IPS-18a (cell line): ENCODE measurements around the gene ADAM19.

Experiments
- H3K27ac ChIP-seq: one replicate; pipeline ENCODE4 v1.5.1; 2013; ENCODE audit warnings: low read length
- H3K27me3 ChIP-seq: one replicate; pipeline ENCODE4 v1.6.1; 2013; ENCODE audit warnings: mild to moderate bottlenecking, low read length; ENCODE audit not compliant: control insufficient read depth, insufficient read depth
- H3K36me3 ChIP-seq: one replicate; pipeline ENCODE4 v1.6.1; 2013; ENCODE audit warnings: low read depth, low read length; ENCODE audit not compliant: control insufficient read depth
- H3K4me1 ChIP-seq: one replicate; pipeline ENCODE4 v1.6.1; 2013; ENCODE audit warnings: low read depth, low read length; ENCODE audit not compliant: control insufficient read depth
- H3K4me3 ChIP-seq: one replicate; pipeline ENCODE4 v1.5.1; 2013; ENCODE audit warnings: low read length
- H3K9ac ChIP-seq: one replicate; pipeline ENCODE4 v1.6.1; 2013; ENCODE audit warnings: mild to moderate bottlenecking, low read length, moderate library complexity
- H3K9me3 ChIP-seq: one replicate; pipeline ENCODE4 v1.6.1; 2013; ENCODE audit warnings: low read depth, low read length; ENCODE audit not compliant: control insufficient read depth

ADAM19 gene

GRCh38 chr5:157607371-157608161 is 32.0 kb upstream of the ADAM19 start:
- Histone ChIP-seq H3K4me3 (no peak overlapping the region), H3K27ac (no peak overlapping the region), H3K27me3 (no peaks in the 10 kb centered on the region), H3K9ac (no peak overlapping the region), H3K4me1 (no peaks in the 10 kb centered on the region), H3K36me3 (no peaks in the 10 kb centered on the region), H3K9me3 (no peaks in the 10 kb centered on the region)

- H3K27me3 ChIP-seq, result no peaks in the 10 kb centered on the region
- no peak overlapping the region for H3K27ac ChIP-seq
- H3K4me3 ChIP-seq, result no peak overlapping the region
- no peaks in the 10 kb centered on the region for H3K4me1 ChIP-seq
- no peak overlapping the region for H3K9ac ChIP-seq
- H3K9me3 ChIP-seq, result no peaks in the 10 kb centered on the region
- no peaks in the 10 kb centered on the region for H3K36me3 ChIP-seq
These were observed 30.5 kb upstream of the ADAM19 start for GRCh38 chr5:157606046-157606445.

- Histone ChIP-seq H3K9me3 (no peaks in the 10 kb centered on the region), H3K36me3 (no peaks in the 10 kb centered on the region), H3K9ac (no peak overlapping the region), H3K4me3 (no peak overlapping the region), H3K27ac (no peak overlapping the region), H3K27me3 (no peaks in the 10 kb centered on the region), H3K4me1 (no peaks in the 10 kb centered on the region)
These were observed 28.0 kb upstream of the ADAM19 start for GRCh38 chr5:157603333-157604190.

GRCh38 chr5:157602505-157602904 is 26.9 kb upstream of the ADAM19 start:
- H3K27me3 ChIP-seq, result no peaks in the 10 kb centered on the region
- H3K9me3 ChIP-seq, result no peaks in the 10 kb centered on the region
- H3K4me3 ChIP-seq, result no peak overlapping the region
- H3K27ac ChIP-seq, result no peak overlapping the region
- H3K9ac ChIP-seq, result no peak overlapping the region
- H3K36me3 ChIP-seq, result no peaks in the 10 kb centered on the region
- no peaks in the 10 kb centered on the region for H3K4me1 ChIP-seq

DNA sequence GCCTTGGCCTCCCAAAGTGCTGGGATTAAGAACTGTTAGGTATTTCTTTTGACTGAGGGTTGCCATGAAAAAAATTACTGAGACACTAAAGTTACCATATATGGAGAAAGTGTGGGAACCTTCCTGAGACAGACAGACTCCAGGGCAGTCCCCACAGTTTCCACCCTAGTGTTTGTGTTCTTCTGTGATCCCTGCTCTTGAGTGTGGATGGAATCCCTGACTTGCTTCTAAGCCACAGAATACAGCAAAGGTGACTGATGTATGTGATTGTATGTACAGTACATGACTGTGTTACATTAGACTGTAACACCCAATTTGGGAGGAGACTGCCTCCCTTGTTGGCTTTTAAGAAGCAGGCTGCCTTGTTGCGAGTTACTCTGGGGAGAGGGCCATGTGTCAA is 24.7 kb upstream of the ADAM19 start:
- Histone ChIP-seq H3K27me3 (no peaks in the 10 kb centered on the region), H3K4me3 (no peak overlapping the region), H3K9me3 (no peaks in the 10 kb centered on the region), H3K27ac (no peak overlapping the region), H3K9ac (no peak overlapping the region), H3K4me1 (no peaks in the 10 kb centered on the region), H3K36me3 (no peaks in the 10 kb centered on the region)

GRCh38 chr5:157599565-157599964 is 24.0 kb upstream of the ADAM19 start:
- Histone ChIP-seq H3K27ac (no peak overlapping the region), H3K9me3 (no peaks in the 10 kb centered on the region), H3K9ac (no peak overlapping the region), H3K4me1 (no peaks in the 10 kb centered on the region), H3K27me3 (no peaks in the 10 kb centered on the region), H3K4me3 (no peak overlapping the region), H3K36me3 (no peaks in the 10 kb centered on the region)

- no peak overlapping the region for H3K9ac ChIP-seq
- H3K9me3 ChIP-seq, result no peaks in the 10 kb centered on the region
- no peak overlapping the region for H3K4me3 ChIP-seq
- H3K27me3 ChIP-seq, result no peaks in the 10 kb centered on the region
- H3K36me3 ChIP-seq, result no peaks in the 10 kb centered on the region
- H3K27ac ChIP-seq, result no peak overlapping the region
- no peaks in the 10 kb centered on the region for H3K4me1 ChIP-seq
These were observed 22.9 kb upstream of the ADAM19 start for GRCh38 chr5:157598350-157598936.

DNA sequence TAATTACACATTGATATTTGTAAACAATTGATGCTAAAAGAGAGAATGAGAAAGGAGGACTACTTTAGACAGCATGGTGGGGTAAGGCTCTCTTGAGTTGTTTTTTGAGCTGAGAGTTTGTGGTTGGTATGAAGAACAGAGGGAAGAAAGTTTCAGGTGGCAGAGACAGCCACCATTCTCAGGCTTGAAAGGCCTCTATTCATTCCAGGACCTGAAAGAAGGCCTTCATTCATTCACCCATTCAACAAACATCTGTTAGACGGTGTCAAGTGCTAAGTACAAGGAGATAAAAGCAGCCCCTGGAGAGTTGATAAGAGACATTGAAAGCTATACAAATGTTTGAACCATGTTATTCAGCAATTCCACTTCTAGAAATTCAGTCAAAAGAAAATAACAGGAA is 21.7 kb upstream of the ADAM19 start:
- no peaks in the 10 kb centered on the region for H3K36me3 ChIP-seq
- H3K4me1 ChIP-seq, result no peaks in the 10 kb centered on the region
- no peak overlapping the region for H3K4me3 ChIP-seq
- H3K27me3 ChIP-seq, result no peaks in the 10 kb centered on the region
- no peak overlapping the region for H3K9ac ChIP-seq
- no peak overlapping the region for H3K27ac ChIP-seq
- no peaks in the 10 kb centered on the region for H3K9me3 ChIP-seq

DNA sequence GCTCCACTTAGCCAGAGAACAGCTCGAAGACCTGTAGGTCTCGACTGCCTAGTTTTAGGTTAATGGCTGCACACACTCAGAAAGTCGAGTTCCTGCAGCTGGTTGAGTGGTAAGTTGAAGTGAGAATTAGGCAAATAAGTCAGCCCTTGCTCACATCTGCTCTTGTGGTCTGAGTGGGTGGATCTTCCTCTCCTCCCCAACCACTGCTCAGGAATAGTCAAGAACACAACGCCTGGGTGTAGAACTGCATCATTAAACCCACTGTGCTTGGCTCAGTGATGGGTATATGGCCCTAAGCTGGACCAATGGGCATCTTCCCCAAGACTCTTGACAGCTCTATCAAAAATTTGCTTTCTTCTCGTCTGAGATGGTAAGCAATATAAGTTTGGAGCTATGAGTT is 20.9 kb upstream of the ADAM19 start:
- H3K9ac ChIP-seq, result no peak overlapping the region

GRCh38 chr5:157594675-157595459 is 19.3 kb upstream of the ADAM19 start:
- H3K27ac ChIP-seq, result no peak overlapping the region
- H3K9ac ChIP-seq, result no peak overlapping the region
- no peaks in the 10 kb centered on the region for H3K27me3 ChIP-seq
- no peaks in the 10 kb centered on the region for H3K36me3 ChIP-seq
- no peak overlapping the region for H3K4me3 ChIP-seq
- H3K4me1 ChIP-seq, result no peaks in the 10 kb centered on the region
- H3K9me3 ChIP-seq, result no peaks in the 10 kb centered on the region

More for the DNA sequence above, 20.9 kb upstream of the ADAM19 start:
- Histone ChIP-seq H3K27ac (no peak overlapping the region), H3K9me3 (no peaks in the 10 kb centered on the region), H3K4me1 (no peaks in the 10 kb centered on the region), H3K4me3 (no peak overlapping the region), H3K27me3 (no peaks in the 10 kb centered on the region), H3K36me3 (no peaks in the 10 kb centered on the region)

DNA sequence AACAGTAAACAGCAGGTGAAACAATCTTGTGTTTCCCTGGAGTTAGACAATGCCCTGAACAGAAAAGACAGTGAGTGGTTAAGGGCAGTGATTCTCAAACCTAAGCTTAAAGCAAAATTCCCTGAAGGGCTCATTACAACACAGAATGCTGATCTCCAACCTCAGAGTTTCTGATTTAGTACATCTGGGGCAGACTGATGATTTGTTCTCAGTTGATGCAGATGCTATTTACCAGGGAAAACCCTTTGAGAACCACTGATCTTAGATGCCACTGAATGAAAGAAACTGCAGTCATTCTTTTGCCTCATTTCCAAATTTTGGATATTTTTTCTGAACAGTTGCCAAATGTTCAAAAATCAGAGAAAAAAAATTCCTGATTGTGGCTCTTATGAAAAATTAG is 18.7 kb upstream of the ADAM19 start:
- H3K4me3 ChIP-seq, result no peak overlapping the region
- no peak overlapping the region for H3K27ac ChIP-seq
- H3K4me1 ChIP-seq, result no peaks in the 10 kb centered on the region
- H3K9me3 ChIP-seq, result no peaks in the 10 kb centered on the region
- no peak overlapping the region for H3K9ac ChIP-seq
- no peaks in the 10 kb centered on the region for H3K36me3 ChIP-seq
- no peaks in the 10 kb centered on the region for H3K27me3 ChIP-seq
